H9 (cell line): Measurements from ENCODE around the gene THBS3. TPM values are rescaled to one million over a fixed set of nuclear protein-coding genes. Genes with fewer than 3 reads are reported as not detected.

ENCODE experiments used
- DNase-seq: peaks from one replicate; pipeline ENCODE4 v3.0.0-alpha.2; 2017
- H2AFZ ChIP-seq: one replicate; pipeline ENCODE4 v1.6.1; 2013; ENCODE audit warnings: mild to moderate bottlenecking, low read length, control low read depth, moderate library complexity
- H2AK5ac ChIP-seq: 2 replicates; pipeline ENCODE4 v1.6.1; 2013; ENCODE audit warnings: low read length, control low read depth, mixed read lengths; ENCODE audit not compliant: insufficient read length
- H2BK120ac ChIP-seq: one replicate; pipeline ENCODE4 v1.6.1; 2013; ENCODE audit warnings: low read depth, mild to moderate bottlenecking, low read length, control low read depth, inconsistent platforms; ENCODE audit not compliant: poor library complexity, severe bottlenecking
- H2BK12ac ChIP-seq: 2 replicates; pipeline ENCODE4 v1.6.1; 2013; ENCODE audit warnings: low read length, control low read depth, mixed read lengths, low read depth; ENCODE audit not compliant: insufficient read length
- H2BK15ac ChIP-seq: 2 replicates; pipeline ENCODE4 v1.6.1; 2013; ENCODE audit warnings: low read depth, low read length, control low read depth
- H2BK20ac ChIP-seq: one replicate; pipeline ENCODE4 v1.6.1; 2013; ENCODE audit warnings: low read depth, mild to moderate bottlenecking, low read length, control low read depth, inconsistent platforms; ENCODE audit not compliant: poor library complexity, severe bottlenecking
- H2BK5ac ChIP-seq: 2 replicates; pipeline ENCODE4 v1.6.1; 2013; ENCODE audit warnings: low read length, control low read depth, mixed read lengths; ENCODE audit not compliant: insufficient read length
- H3K14ac ChIP-seq: 2 replicates; pipeline ENCODE4 v1.6.1; 2013; ENCODE audit warnings: low read length, control low read depth; ENCODE audit not compliant: insufficient read depth
- H3K18ac ChIP-seq: 2 replicates; pipeline ENCODE4 v1.6.1; 2013; ENCODE audit warnings: low read depth, mild to moderate bottlenecking, mixed read lengths, low read length, control low read depth; ENCODE audit not compliant: insufficient read length
- H3K23ac ChIP-seq: 2 replicates; pipeline ENCODE4 v1.6.1; 2013; ENCODE audit warnings: low read length, control low read depth, mixed read lengths, low read depth; ENCODE audit not compliant: insufficient read length
- H3K23me2 ChIP-seq: 2 replicates; pipeline ENCODE4 v1.6.1; 2013; ENCODE audit warnings: low read depth, mild to moderate bottlenecking, mixed read lengths, low read length, control low read depth; ENCODE audit not compliant: insufficient read length, poor library complexity, severe bottlenecking
- H3K27ac ChIP-seq: 2 replicates; pipeline ENCODE4 v1.5.1; 2013; ENCODE audit warnings: low read length, control low read depth, mixed read lengths, low read depth; ENCODE audit not compliant: insufficient read length
- H3K27me3 ChIP-seq: 2 replicates; pipeline ENCODE4 v1.6.1; 2013; ENCODE audit warnings: low read length, control low read depth, inconsistent platforms; ENCODE audit not compliant: insufficient read depth
- H3K4ac ChIP-seq: 2 replicates; pipeline ENCODE4 v1.6.1; 2013; ENCODE audit warnings: low read depth, mild to moderate bottlenecking, control low read depth, inconsistent platforms, low read length, moderate library complexity
- H3K4me1 ChIP-seq: 2 replicates; pipeline ENCODE4 v1.6.1; 2013; ENCODE audit warnings: low read length, control low read depth, inconsistent platforms; ENCODE audit not compliant: insufficient read depth
- H3K4me2 ChIP-seq: 2 replicates; pipeline ENCODE4 v1.6.1; 2013; ENCODE audit warnings: low read length, control low read depth, mixed read lengths; ENCODE audit not compliant: insufficient read length, insufficient read depth
- H3K56ac ChIP-seq: 2 replicates; pipeline ENCODE4 v1.6.1; 2013; ENCODE audit warnings: low read depth, mild to moderate bottlenecking, mixed read lengths, low read length, control low read depth; ENCODE audit not compliant: insufficient read length
- H3K79me1 ChIP-seq: 2 replicates; pipeline ENCODE4 v1.6.1; 2013; ENCODE audit warnings: low read depth, mild to moderate bottlenecking, moderate library complexity, low read length, control low read depth, inconsistent platforms; ENCODE audit not compliant: insufficient read depth, poor library complexity, severe bottlenecking
- H3K79me2 ChIP-seq: 2 replicates; pipeline ENCODE4 v1.6.1; 2013; ENCODE audit warnings: low read length, control low read depth, inconsistent platforms; ENCODE audit not compliant: insufficient read depth
- H3K9ac ChIP-seq: 2 replicates; pipeline ENCODE4 v1.6.1; 2013; ENCODE audit warnings: low read length, control low read depth, mixed read lengths; ENCODE audit not compliant: insufficient read length; ENCODE audit errors: extremely low read depth
- H3K9me3 ChIP-seq: one replicate; pipeline ENCODE4 v1.6.1; 2013; ENCODE audit warnings: low read depth, low read length, inconsistent platforms; ENCODE audit not compliant: control insufficient read depth
- H3T11ph ChIP-seq: one replicate; pipeline ENCODE4 v1.6.1; 2013; ENCODE audit warnings: mild to moderate bottlenecking, low read length, control low read depth, inconsistent platforms
- H4K20me1 ChIP-seq: one replicate; pipeline ENCODE4 v1.6.1; 2013; ENCODE audit not compliant: control insufficient read depth, insufficient read length, insufficient read depth
- H4K5ac ChIP-seq: 2 replicates; pipeline ENCODE4 v1.6.1; 2013; ENCODE audit warnings: low read depth, mild to moderate bottlenecking, mixed read lengths, low read length, control low read depth; ENCODE audit not compliant: insufficient read length
- H4K8ac ChIP-seq: replicated peaks from 2 replicates; pipeline ENCODE4 v1.6.1; 2013; ENCODE audit warnings: low read length, control low read depth, mixed read lengths, low read depth; ENCODE audit not compliant: insufficient read length
- H4K91ac ChIP-seq: 2 replicates; pipeline ENCODE4 v1.6.1; 2013; ENCODE audit warnings: low read depth, mild to moderate bottlenecking, moderate library complexity, mixed read lengths, low read length, control low read depth; ENCODE audit not compliant: insufficient read length
- H3K27ac Mint-ChIP-seq, 3 experiments: 2 replicates in 2 of 3; 3 replicates in 1 of 3; pipeline ENCODE4 v1.8.0; 2020 to 2021; ENCODE audit warnings: mixed read lengths in 3 of 3, mild to moderate bottlenecking in 1 of 3, moderate library complexity in 1 of 3
- H3K27me3 Mint-ChIP-seq: 2 replicates; pipeline ENCODE4 v1.8.0; 2021; ENCODE audit warnings: low read depth, mild to moderate bottlenecking, moderate library complexity, mixed read lengths
- H3K36me3 Mint-ChIP-seq, 3 experiments: 2 replicates in 2 of 3; 3 replicates in 1 of 3; pipeline ENCODE4 v1.8.0; 2020 to 2021; ENCODE audit warnings: low read depth in 3 of 3, mixed read lengths in 3 of 3; ENCODE audit not compliant: insufficient read depth in 1 of 3
- H3K4me1 Mint-ChIP-seq, 2 experiments: 2 replicates each; pipeline ENCODE4 v1.8.0; 2020; ENCODE audit warnings: mixed read lengths in 2 of 2
- H3K4me3 Mint-ChIP-seq, 2 experiments: 2 replicates in 1 of 2; 3 replicates in 1 of 2; pipeline ENCODE4 v1.8.0; 2020 to 2021; ENCODE audit warnings: mild to moderate bottlenecking in 2 of 2, mixed read lengths in 2 of 2, moderate library complexity in 1 of 2
- H3K9me3 Mint-ChIP-seq, 2 experiments: 2 replicates in 1 of 2; 3 replicates in 1 of 2; pipeline ENCODE4 v1.8.0; 2020; ENCODE audit warnings: mild to moderate bottlenecking in 2 of 2, mixed read lengths in 2 of 2, moderate library complexity in 1 of 2
- CTCF ChIP-seq: fragments of 200-600 bp; sonication (generic); conservative IDR thresholded peaks from 3 replicates; pipeline ENCODE4 v1.8.0; 2021; ENCODE audit warnings: antibody characterized with exemption, mild to moderate bottlenecking
- WGBS: extraction: QIAGEN DNeasy Blood & Tissue Kit; methylation state at CpG from one replicate; pipeline ENCODE4 v1.1.7; 2013; ENCODE audit warnings: missing lambda C conversion rate, low lambda C conversion rate, mixed read lengths; ENCODE audit not compliant: insufficient read length; ENCODE audit errors: extremely low coverage; 5-methylcytosine and 5-hydroxymethylcytosine counted together
- total RNA-seq: library from RNA; stranded (reverse); gene quantifications from 2 replicates; pipeline ENCODE4 v1.2.1, GENCODE V29; 2021

Gene THBS3
- total RNA-seq, 1 experiment from 2014 or later = 5.9 TPM

GRCh38 chr1:155250246-155250632 is 42.5 kb upstream of the THBS3 start:
- Histone ChIP-seq H3T11ph (no peak overlapping the region), H3K4ac (no peak overlapping the region), H3K79me2 (no peaks in the 10 kb centered on the region), H4K20me1 (no peaks in the 10 kb centered on the region), H2BK120ac (no peak overlapping the region), H2BK5ac (no peak overlapping the region), H3K4me1 (peaks cover 4% of the 10 kb centered on the region; the same call in 1 of the 2 replicates), H3K79me1 (no peaks in the 10 kb centered on the region), H3K27ac (no peak overlapping the region), H3K9me3 (no peaks in the 10 kb centered on the region), H3K18ac (no peak overlapping the region), H3K27me3 (no peaks in the 10 kb centered on the region; the same call in 1 of the 2 replicates), H2AFZ (no peak overlapping the region), H3K23me2 (peaks cover 8% of the 10 kb centered on the region), H4K5ac (no peak overlapping the region), H3K23ac (no peak overlapping the region), H2BK15ac (no peak overlapping the region), H3K4me2 (peak overlapping the region; percentile 22), H4K8ac (no peak overlapping the region), H3K56ac (no peak overlapping the region), H4K91ac (no peak overlapping the region), H2BK12ac (no peak overlapping the region), H2BK20ac (no peak overlapping the region), H3K14ac (no peak overlapping the region), H2AK5ac (no peak overlapping the region), H3K9ac (no peak overlapping the region)
- no CpG with 5 or more reads among the region's 28 CpGs for whole genome bisulfite sequencing
- peaks cover 25 to 30% of the 10 kb centered on the region in 2 experiments for H3K4me1 Mint-ChIP-seq
- H3K27me3 Mint-ChIP-seq = peaks cover 24% of the 10 kb centered on the region
- H3K27ac Mint-ChIP-seq = no peak overlapping the region; a peak in 1 of 7 replicates
- peaks cover 10 to 33% (median 28%) of the 10 kb centered on the region in 3 experiments for H3K36me3 Mint-ChIP-seq
- no peak for TF ChIP-seq CTCF
- H3K9me3 Mint-ChIP-seq = no peaks in the 10 kb centered on the region
- peak overlapping the region in 1 of 2 experiments; percentile 15; a peak in 1 of 5 replicates for H3K4me3 Mint-ChIP-seq
- DNase-seq = no peak
